GM21381 (cell line): Measurements from ENCODE around the gene TMEM117.
A peak's percentile ranks its signal among the peaks of the same experiment; 100 is the strongest.
"Not testable (repeated sequence)": the region's sequence is repeated elsewhere in the genome, so short reads cannot be mapped to it uniquely, and the experiment has no call there.

ENCODE experiments used
- ATAC-seq: cut with Tn5 transposase; IDR thresholded peaks from one replicate; pipeline ENCODE4 v1.9.1; 2021; ENCODE audit warnings: mild to moderate bottlenecking, moderate library complexity; ENCODE audit not compliant: unreplicated experiment

Gene TMEM117

DNA sequence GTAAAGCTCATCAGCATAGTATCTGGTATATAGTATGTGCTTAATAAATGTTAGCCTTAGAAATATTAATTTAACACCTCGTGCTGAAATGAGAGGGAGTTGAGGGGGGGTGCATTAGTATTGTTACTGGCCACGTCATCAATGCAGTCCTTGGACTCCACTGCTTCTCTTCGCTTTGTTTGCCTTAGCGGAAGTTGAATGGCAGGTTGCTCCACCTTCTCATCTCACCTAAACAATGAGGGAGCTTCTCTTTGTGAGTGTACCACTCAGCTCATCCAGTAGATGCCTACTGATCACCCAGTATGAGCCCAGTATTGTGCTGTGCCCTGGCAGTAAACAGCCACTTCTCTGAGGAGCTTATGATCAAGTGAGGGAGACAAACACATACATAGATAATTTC lies 4.5 kb downstream of the TMEM117 start:
- ATAC-seq, result no peak

DNA sequence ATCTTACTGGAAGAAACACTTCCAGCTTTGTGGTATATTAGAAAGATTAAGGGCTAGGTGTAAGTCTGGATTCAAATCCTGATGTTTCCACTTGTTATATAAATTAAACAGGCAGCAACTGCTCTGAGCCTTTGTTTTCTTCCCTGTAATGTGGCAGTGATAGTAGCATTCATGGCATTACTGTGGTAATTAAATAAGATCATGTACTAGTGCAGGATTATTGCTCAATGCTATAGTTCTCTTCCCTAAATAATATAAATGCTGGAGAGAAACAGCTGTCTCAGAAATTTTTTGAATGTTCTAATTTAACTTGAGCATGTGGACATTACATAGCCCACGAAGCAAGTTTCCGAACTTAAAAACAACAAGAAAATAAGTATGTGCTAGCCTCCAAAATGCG lies 5.4 kb downstream of the TMEM117 start:
- no peak for ATAC-seq

DNA sequence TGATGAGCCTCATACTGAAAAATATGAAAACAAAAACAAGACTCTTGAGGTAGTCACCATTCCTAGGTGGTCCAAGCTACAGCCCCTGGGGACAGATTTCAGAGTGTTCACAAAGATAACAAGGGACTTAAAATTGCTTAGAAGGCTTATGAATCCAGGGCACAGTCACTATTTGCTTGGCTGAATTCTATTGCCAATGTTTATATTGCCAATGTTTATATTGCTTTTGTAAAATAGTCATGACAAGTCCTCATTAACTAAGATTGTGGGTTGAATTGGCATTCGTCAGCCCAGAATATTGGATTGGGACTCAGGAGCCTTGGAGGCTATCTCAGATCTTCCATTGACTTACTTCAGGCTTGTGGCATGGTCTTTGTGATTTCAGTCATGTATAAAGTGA lies 6.4 kb downstream of the TMEM117 start:
- no peak for ATAC-seq

GRCh38 chr12:43847425-43848225 lies 11.7 kb downstream of the TMEM117 start:
- ATAC-seq, result not testable (repeated sequence)

DNA sequence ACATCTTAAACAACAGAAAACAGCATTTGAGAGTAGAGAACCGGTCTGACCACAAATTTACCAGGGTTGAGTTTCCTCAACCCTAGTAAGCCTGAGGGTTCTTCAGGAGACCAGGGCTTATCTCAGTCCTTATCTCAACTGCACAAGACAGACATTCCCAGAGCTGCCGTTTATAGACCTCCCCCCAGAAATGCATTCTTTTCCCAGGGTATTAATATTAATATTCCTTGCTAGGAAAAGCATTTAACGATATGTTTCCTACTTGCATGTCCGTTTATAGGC lies 12.3 kb downstream of the TMEM117 start:
- no peak for ATAC-seq

DNA sequence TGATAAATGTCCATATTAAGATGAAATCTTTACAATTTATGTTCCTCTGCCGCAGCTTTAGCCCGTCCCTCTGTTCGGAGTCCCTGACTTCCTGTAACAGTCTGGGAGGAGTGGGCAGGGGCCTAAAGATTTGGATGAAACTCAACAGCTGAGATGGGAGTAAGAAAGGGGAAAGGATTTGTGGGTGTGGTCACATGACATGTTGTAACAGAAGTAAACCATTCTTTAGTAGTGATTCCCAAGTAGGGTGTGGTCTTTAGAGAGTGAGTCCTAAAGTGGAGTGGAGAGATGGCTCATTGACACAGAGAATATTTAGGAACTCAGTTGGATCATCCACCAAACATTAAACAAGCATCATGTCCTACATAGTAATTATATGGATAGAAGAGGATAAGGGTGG lies 12.9 kb downstream of the TMEM117 start:
- no peak for ATAC-seq

- no peak for ATAC-seq
These were observed 16.9 kb downstream of the TMEM117 start for GRCh38 chr12:43852744-43853143.

DNA sequence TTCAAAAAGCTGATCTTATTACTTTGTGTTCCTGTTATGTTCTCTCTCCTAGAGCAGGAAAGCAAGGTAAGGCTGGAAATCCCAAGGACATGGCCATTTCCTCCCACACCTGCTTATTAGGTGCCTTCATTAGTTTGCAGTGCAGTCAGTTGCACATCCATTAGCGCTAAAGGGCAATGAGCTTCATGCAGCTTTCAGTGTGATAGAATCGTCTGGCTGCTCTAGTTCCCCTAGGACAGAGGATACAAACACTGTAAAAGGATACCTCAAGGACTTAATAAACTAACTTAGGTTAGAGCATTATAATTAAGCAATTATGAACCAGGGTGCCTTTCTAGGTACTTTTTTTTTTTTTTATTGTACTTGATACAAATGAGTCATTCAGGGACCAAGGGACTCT lies 21.1 kb downstream of the TMEM117 start:
- no peak for ATAC-seq

DNA sequence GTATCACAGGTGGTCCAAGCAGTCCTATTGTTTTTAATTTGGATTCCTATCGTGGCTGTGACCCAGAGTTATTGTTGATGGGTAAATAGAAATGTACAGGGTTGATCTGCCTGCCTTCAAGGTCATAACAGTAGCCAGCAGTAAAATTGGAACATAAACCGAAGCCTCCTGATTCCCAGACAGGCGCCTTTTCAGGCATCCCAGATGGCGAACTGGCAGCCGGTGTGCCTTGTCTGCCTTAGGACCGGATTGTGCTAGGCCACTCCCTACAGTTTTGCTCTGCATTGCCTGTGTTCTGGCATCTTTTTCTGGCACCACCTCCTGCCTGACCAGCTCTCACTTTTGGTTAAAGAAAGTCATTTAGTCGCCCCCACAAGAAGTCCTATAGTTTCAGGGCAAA lies 22.2 kb downstream of the TMEM117 start:
- ATAC-seq, result no peak

DNA sequence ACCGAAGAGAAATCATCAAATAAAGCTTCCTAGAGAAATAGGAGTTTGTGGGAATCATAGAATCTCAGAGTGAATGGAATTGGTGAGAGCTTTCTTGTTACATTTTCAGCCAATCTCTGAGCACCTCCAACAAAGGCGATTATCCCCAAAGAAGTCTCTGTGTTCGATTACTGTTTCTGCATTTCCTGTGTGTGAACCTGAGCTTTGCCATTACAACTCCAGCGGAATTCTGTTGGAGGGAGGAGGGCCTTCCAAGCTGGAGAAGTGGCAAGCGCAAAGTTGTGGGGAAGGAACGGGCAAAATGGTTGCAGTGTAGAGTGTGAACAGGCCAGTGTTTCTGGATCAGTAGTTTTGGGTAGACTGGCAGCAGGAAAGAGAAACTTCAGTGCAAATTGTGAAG lies 23.1 kb downstream of the TMEM117 start:
- ATAC-seq, result no peak

GRCh38 chr12:43861015-43861839 lies 25.3 kb downstream of the TMEM117 start:
- no peak for ATAC-seq

DNA sequence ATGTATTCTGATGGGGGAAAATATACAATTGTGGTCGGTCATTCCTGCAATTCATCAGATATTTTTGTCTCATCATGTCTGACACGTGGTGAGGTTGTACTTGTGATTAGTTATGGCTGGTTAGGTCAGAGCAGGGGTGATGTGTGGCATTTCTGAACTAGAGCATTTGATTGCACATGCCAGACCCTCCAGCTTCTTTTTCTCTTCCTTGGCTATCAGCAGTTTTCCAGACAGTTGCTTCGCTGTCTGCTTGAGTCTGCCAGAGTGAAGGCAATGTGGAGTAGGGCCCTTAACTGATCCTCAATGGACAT lies 25.9 kb downstream of the TMEM117 start:
- ATAC-seq, result no peak

GRCh38 chr12:43863770-43864366 lies 28.0 kb downstream of the TMEM117 start:
- ATAC-seq, result no peak

DNA sequence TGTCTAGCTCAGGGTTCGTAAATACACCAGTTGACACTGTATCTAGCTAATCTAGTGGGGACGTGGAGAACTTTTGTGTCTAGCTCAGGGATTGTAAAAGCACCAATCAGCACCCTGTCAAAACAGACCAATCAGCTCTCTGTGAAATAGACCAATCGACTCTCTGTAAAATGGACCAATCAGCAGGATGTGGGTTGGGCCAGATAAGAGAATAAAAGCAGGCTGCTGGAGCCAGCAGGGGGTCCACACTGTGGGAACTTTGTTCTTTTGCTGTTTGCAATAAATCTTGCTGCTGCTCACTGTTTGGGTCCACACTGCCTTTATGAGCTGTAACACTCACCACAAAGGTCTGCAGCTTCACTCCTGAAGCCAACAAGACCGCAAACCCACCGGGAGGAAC lies 28.7 kb downstream of the TMEM117 start:
- ATAC-seq, result not testable (repeated sequence)

DNA sequence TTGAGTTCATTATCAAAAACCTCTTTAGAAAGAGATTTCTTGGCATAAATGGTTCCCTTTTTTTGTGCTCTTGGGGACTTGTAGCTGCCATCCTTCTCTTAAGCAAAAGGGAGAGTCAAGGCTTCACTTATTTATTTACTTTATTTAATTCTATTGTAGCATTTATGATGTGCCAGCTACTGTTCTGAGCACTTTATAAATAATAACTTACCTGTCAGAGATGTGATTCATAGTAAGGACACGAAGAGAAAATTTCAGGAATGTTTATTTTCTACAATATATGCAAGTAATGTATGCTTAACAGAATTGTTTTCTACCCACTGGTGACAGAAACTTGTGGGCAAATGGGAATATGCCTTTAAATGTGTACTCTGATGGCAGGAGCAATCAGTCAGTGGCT lies 33.3 kb downstream of the TMEM117 start:
- no peak for ATAC-seq

DNA sequence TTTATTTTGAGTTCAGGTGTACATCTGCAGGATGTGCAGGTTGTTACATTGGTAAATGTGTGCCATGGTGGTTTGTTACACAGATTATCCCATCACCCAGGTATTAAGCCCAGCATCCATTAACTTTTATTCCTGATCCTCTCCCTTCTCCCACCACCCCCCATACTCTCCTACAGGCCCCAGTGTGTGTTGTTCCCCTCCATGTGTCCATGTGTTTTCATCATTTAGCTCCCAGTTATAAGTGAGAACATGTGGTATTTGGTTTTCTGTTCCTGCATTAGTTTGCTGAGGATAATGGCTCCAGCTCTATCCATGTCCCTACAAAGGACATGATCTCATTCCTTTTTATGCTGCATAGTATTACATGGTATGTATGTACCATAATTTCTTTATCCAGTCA lies 33.9 kb downstream of the TMEM117 start:
- ATAC-seq, result not testable (repeated sequence)

- ATAC-seq, result not testable (repeated sequence)
These were observed 35.4 kb downstream of the TMEM117 start for GRCh38 chr12:43871258-43871657.

GRCh38 chr12:43872396-43872795 lies 36.5 kb downstream of the TMEM117 start:
- no peak for ATAC-seq

DNA sequence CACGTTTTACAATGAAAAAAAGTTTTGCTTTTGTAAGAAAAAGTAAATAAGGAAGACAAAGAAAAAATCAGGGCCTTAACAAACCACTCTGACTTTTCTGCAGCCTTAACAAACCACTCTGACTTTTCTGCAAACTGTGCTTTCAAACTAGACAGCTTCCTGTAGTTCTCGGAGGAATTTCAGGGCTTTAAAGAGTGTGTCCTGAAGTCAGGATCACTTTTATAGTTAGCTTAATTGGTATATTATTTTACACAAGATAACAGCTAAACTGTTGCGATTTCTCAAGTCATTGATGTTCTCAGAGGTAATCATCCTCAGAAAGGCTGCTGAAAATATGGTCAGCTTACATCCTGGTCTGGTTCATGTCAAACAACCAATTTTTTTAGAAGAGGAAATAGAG lies 42.2 kb downstream of the TMEM117 start:
- no peak for ATAC-seq

DNA sequence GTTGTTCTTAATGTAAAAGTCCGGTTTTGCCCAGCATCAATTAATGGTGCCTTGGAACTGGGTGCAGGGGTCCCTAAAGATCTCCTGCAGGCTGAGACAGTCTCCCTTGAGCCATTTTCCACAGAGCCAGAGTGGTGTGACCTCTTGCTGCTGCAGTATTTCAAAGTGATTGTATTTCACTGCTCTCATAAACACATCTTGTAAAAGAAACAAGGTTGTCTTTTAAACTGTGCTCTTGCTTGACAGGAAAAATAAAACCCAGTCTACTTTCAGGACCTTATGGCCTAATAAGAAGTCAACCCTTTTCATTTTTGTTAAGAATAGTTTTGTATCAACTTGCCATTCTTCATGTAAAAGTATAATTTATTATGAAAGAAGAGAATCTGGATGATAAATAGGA lies 44.7 kb downstream of the TMEM117 start:
- ATAC-seq, result no peak

DNA sequence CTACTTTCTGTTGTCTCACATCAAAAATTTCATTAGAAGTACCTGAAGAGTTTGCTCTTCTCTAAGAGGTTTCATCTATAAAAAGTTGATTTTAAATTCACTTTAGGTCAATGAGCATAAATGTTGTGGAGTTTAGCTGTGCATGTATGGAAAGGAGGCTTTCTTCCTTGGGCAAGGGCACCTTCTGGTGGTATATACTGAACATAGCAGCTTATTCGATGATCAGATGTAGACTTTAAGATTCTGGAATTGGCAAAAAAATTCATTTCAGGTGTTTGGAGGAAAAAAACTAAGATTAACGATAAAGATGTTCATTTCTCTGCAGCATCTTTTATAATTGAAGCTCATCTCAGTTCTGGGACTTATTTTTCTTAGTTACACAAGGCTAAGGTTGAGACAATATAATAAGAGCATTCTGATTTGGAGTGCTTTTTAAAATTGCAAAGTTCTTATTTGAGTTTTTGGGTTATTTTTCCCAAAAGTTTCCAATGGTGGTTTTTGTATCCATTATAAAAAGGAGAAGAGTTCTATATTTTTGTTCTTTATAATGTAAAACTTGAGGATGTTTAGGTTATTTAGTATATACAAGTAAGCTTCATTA lies 46.8 kb downstream of the TMEM117 start:
- ATAC-seq, result peak; percentile 78

GRCh38 chr12:43883311-43883710 lies 47.4 kb downstream of the TMEM117 start:
- no peak for ATAC-seq
